Measurements from ENCODE around the gene ZNF700.
"Not testable (repeated sequence)": the region's sequence is repeated elsewhere in the genome, so short reads cannot be mapped to it uniquely, and the experiment has no call there.

ZNF700 gene

GRCh38 chr19:11887611-11888531 lies 37.0 kb upstream of the ZNF700 start, which contains the start of gene ZNF69:
ZNF69 (plus strand) TSS chr19:11887782; CDS start chr19:11887924, 142 bp downstream.
- peak within 1 kb of the TSS; percentile 58 for H3K9ac ChIP-seq (ENCODE audit: low read length)
- H3K4me2 ChIP-seq (ENCODE audit: low read depth, low read length, poor library complexity, severe bottlenecking) = peak within 1 kb of the TSS; percentile 54
- no peaks in the 10 kb centered on the region for H4K20me1 ChIP-seq (ENCODE audit: low read depth, low read length)
- no peak for TF ChIP-seq EZH2phosphoT487 (conservative IDR thresholded peaks at IDR 0.05; ENCODE audit: low read length)
- TF ChIP-seq, protein P1, sequence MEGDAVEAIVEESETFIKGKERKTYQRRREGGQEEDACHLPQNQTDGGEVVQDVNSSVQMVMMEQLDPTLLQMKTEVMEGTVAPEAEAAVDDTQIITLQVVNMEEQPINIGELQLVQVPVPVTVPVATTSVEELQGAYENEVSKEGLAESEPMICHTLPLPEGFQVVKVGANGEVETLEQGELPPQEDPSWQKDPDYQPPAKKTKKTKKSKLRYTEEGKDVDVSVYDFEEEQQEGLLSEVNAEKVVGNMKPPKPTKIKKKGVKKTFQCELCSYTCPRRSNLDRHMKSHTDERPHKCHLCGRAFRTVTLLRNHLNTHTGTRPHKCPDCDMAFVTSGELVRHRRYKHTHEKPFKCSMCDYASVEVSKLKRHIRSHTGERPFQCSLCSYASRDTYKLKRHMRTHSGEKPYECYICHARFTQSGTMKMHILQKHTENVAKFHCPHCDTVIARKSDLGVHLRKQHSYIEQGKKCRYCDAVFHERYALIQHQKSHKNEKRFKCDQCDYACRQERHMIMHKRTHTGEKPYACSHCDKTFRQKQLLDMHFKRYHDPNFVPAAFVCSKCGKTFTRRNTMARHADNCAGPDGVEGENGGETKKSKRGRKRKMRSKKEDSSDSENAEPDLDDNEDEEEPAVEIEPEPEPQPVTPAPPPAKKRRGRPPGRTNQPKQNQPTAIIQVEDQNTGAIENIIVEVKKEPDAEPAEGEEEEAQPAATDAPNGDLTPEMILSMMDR (IDR thresholded peaks at IDR 0.05; ENCODE audit: insufficient read depth, low read length, poor library complexity, severe bottlenecking) = no peak
- no peaks in the 10 kb centered on the region for H3K27me3 ChIP-seq (ENCODE audit: low read length)
- no peaks in the 10 kb centered on the region; the same call in 1 of the 2 replicates for H3K79me2 ChIP-seq (ENCODE audit: insufficient read depth, low read length)
- H3K27ac ChIP-seq (ENCODE audit: low read depth, low read length) = no peak within 1 kb of the TSS
- H3K9me2 ChIP-seq (replicated peaks; ENCODE audit: insufficient read depth, low read length) = no peaks in the 10 kb centered on the region
- no peaks in the 10 kb centered on the region for H3K36me3 ChIP-seq (ENCODE audit: low read length)
- H2AFZ ChIP-seq (ENCODE audit: low read depth, low read length, severe bottlenecking) = peak within 1 kb of the TSS; percentile 80
- peak within 1 kb of the TSS; percentile 56 for H3K4me3 ChIP-seq (ENCODE audit: insufficient read depth, low read length, poor library complexity, severe bottlenecking)
- H3F3A ChIP-seq (ENCODE audit: insufficient read depth) = no peaks in the 10 kb centered on the region
- H3K9me3 ChIP-seq (ENCODE audit: insufficient read depth, low read length) = no peaks in the 10 kb centered on the region

DNA sequence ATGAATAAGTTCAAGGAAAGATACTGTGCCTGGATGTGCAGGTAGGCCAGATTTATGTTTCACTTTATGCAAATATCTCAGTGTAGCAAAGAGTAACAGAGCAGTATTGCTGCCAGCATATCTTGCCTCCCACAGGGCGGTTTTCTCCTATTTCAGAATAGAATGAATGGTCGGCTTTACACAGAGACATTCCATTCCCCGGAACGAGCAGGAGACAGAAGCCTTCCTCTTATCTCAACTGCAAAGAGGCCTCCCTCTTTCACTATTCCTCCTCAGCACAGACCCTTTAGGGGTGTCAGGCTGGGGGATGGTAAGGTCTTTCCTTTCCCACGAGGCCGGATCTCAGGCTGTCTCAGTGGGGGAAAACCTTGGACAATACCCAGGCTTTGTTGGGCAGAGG lies 35.0 kb upstream of the ZNF700 start:
- H3K9ac ChIP-seq (ENCODE audit: low read length); H3K27ac ChIP-seq (ENCODE audit: low read depth, low read length); H3K36me3 ChIP-seq (ENCODE audit: low read length); H4K20me1 ChIP-seq (ENCODE audit: low read depth, low read length); H3K9me2 ChIP-seq (replicated peaks; ENCODE audit: insufficient read depth, low read length); H3K4me3 ChIP-seq (ENCODE audit: insufficient read depth, low read length, poor library complexity, severe bottlenecking); H3F3A ChIP-seq (ENCODE audit: insufficient read depth); H3K79me2 ChIP-seq (ENCODE audit: insufficient read depth, low read length); H2AFZ ChIP-seq (ENCODE audit: low read depth, low read length, severe bottlenecking); H3K27me3 ChIP-seq (ENCODE audit: low read length); H3K4me2 ChIP-seq (ENCODE audit: low read depth, low read length, poor library complexity, severe bottlenecking); H3K9me3 ChIP-seq (ENCODE audit: insufficient read depth, low read length): not testable (repeated sequence)

DNA sequence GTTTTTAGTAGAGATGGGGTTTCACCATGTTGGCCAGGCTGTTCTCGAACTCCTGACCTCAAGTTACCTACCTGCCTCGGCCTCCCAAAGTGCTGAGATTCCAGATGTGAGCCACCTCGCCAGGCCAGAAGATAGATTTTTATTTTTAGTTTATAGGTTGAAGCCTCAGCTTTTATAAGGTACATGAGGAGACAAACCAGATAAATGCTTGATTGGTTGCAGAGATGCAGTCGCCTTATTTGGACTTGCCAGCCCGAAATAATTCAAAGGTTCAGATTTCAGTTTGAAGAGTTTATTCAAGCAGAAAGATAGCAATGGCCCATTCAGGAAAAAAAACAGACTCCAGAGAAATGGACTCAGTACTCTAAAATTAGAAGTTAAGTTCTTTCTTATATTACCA lies 34.3 kb upstream of the ZNF700 start:
- Histone ChIP-seq H3K27me3 (ENCODE audit: low read length) (no peaks in the 10 kb centered on the region), H2AFZ (ENCODE audit: low read depth, low read length, severe bottlenecking) (no peak overlapping the region), H3K79me2 (ENCODE audit: insufficient read depth, low read length) (no peaks in the 10 kb centered on the region; the same call in 1 of the 2 replicates), H3K4me2 (ENCODE audit: low read depth, low read length, poor library complexity, severe bottlenecking) (no peak overlapping the region), H3K9me2 (replicated peaks; ENCODE audit: insufficient read depth, low read length) (no peaks in the 10 kb centered on the region), H3K27ac (ENCODE audit: low read depth, low read length) (no peak overlapping the region), H3K36me3 (ENCODE audit: low read length) (no peaks in the 10 kb centered on the region), H3F3A (ENCODE audit: insufficient read depth) (no peaks in the 10 kb centered on the region), H4K20me1 (ENCODE audit: low read depth, low read length) (no peaks in the 10 kb centered on the region), H3K4me3 (ENCODE audit: insufficient read depth, low read length, poor library complexity, severe bottlenecking) (no peak overlapping the region), H3K9ac (ENCODE audit: low read length) (no peak overlapping the region), H3K9me3 (ENCODE audit: insufficient read depth, low read length) (no peaks in the 10 kb centered on the region)
- no peak for TF ChIP-seq EZH2phosphoT487 (conservative IDR thresholded peaks at IDR 0.05; ENCODE audit: low read length)
- TF ChIP-seq, protein P1 (IDR thresholded peaks at IDR 0.05; ENCODE audit: insufficient read depth, low read length, poor library complexity, severe bottlenecking) = no peak

- TF ChIP-seq, protein P1 (IDR thresholded peaks at IDR 0.05; ENCODE audit: insufficient read depth, low read length, poor library complexity, severe bottlenecking) = no peak
- no peak for TF ChIP-seq EZH2phosphoT487 (conservative IDR thresholded peaks at IDR 0.05; ENCODE audit: low read length)
- H3K36me3 ChIP-seq (ENCODE audit: low read length) = no peaks in the 10 kb centered on the region
Measured at GRCh38 chr19:11894851-11895250, 30.1 kb upstream of the ZNF700 start.

More at GRCh38 chr19:11894851-11895250, 30.1 kb upstream of the ZNF700 start:
- Histone ChIP-seq H3K4me3 (ENCODE audit: insufficient read depth, low read length, poor library complexity, severe bottlenecking) (no peak overlapping the region), H4K20me1 (ENCODE audit: low read depth, low read length) (no peaks in the 10 kb centered on the region), H3K9me3 (ENCODE audit: insufficient read depth, low read length) (no peaks in the 10 kb centered on the region), H3K27ac (ENCODE audit: low read depth, low read length) (no peak overlapping the region), H3F3A (ENCODE audit: insufficient read depth) (no peaks in the 10 kb centered on the region), H3K9me2 (replicated peaks; ENCODE audit: insufficient read depth, low read length) (no peaks in the 10 kb centered on the region), H3K9ac (ENCODE audit: low read length) (no peak overlapping the region), H2AFZ (ENCODE audit: low read depth, low read length, severe bottlenecking) (no peak overlapping the region), H3K27me3 (ENCODE audit: low read length) (no peaks in the 10 kb centered on the region), H3K79me2 (ENCODE audit: insufficient read depth, low read length) (no peaks in the 10 kb centered on the region), H3K4me2 (ENCODE audit: low read depth, low read length, poor library complexity, severe bottlenecking) (no peak overlapping the region)
